Activated T-helper 1 cell treated with anti-CD3 and anti-CD28 coated beads, Interleukin-2, amount 50 U/mL, for 16 hours (primary cell): ENCODE data around the gene FANCC.
"Not testable (repeated sequence)": the region's sequence is repeated elsewhere in the genome, so short reads cannot be mapped to it uniquely, and the experiment has no call there.

ENCODE experiments used
- DNase-seq, 2 donors: peaks; one replicate each; pipeline ENCODE4 v3.0.0-alpha.2; 2020; ENCODE audit warnings: low read depth in 1 of 2, low spot score in 1 of 2

The FANCC gene

DNA sequence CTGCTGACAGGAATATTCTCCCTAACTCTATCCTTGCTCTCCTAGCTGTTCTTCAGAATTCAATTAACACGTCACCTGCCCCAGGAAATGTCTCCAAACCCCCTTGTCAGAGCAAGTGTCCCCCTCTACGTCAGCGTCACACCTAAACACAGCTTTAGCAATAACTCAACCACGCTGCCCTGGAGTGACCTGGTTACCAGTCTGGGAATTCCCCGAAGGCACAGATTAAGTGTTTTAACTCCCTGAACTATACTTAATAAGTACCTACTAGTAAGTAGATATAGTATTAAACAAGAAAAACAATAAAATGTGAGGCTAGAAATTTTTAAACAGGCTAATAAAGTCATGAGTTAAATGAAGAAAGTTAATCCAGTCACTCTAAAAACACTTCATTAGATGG, 78.4 kb downstream of the FANCC start:
- no peak for DNase-seq

DNA sequence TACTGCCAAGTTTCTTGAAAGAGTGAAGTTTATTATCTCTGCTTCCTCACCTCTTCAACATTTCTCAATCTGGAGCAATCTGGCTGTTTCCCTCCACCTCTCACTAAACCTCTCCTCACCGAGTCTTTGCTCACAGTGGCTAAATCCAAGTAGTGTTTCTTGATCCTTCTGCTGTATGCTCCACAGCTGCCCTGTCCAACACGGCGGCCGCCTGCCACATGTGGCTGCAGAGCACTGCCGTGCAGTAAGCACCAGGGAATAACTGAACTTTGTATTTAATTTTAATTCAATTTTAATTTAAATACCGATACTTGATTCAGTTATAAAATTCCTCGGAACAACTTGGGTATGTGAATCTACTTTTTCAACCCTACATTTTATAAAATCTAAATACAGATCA, 80.2 kb downstream of the FANCC start:
- no peak for DNase-seq

DNA sequence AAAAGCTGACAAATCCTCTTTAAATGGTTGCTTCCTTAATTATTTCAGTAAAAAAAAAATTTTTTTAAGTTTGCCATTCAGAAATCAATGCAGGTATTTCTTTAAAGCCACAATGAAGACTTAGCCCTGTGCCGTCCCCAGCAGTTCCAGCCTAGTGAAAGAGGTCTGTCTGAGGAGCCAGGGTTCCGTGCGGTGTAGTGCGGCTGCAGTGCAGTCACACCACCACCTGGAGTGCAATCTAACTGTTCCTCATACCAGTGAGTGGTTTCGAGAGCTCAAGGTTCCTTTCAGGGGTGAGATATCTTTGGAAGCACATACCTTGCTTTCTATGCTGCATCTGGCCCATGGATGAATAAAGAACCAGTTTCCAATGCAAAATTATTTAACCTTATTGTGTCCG, 87.5 kb downstream of the FANCC start:
- no peak for DNase-seq

DNA sequence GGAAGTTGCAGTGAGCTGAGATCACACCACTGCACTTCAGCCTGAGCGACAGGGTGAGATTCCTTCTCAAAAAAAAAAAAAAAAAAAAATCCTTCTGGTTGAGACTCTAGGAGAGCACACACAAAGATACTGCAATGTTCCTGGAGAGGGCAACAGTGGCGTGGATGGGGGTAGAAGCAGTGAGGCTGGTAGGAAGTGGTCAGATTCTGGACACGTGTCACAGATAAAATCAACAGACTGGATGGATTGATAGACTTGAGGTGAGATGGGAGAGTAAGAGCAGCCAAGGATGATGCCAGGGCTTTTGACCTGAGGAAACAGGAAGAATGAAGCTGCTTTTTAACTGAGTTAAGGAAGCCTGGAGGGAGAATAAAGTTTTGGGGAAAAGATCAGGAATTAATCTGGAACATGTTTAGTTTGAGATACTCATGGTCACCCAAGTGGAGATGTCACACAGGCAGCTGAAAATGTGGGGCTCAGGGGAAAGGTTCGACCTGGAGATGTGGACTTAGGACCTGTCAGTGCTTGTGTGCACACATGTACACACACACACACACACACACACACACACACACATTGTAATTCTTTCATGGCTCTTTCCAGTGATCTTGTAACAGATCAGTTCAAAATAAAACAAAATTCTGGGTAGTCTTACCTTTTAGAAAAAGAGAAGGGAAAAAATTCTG, 88.1 kb downstream of the FANCC start:
- DNase-seq, result no peak

GRCh38 chr9:95226921-95227320, 90.6 kb downstream of the FANCC start:
- no peak for DNase-seq

GRCh38 chr9:95225726-95226106, 91.8 kb downstream of the FANCC start:
- DNase-seq, result no peak

DNA sequence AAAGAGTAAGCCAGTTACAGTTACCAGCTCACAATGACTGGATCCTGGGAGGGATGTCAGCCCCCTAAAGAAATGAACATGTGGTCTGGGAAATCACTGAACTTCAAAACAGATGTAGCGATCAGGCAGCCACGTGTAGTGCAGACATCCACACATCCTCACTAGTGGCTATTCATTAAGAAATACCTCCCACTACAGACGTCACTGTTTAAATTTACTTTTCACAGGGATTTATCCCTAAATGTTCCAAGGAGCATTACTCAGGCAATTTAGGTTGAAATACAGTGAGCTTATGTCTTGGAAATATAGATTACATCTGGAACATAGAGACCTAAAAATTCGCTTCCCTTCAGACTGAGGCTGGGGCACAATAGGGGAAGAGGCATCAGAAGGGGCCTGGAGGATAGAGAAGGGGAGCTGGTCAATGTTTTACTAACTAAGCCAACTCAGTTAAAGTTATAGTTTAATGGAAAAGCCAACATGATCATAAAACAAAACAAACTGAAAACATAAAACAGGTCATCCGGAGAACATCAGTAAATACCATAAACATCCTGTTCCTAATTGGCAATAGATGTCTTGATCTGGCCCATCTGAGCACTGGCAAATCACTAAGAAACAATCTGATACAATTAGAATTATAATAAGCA, 92.3 kb downstream of the FANCC start:
- DNase-seq, result no peak

DNA sequence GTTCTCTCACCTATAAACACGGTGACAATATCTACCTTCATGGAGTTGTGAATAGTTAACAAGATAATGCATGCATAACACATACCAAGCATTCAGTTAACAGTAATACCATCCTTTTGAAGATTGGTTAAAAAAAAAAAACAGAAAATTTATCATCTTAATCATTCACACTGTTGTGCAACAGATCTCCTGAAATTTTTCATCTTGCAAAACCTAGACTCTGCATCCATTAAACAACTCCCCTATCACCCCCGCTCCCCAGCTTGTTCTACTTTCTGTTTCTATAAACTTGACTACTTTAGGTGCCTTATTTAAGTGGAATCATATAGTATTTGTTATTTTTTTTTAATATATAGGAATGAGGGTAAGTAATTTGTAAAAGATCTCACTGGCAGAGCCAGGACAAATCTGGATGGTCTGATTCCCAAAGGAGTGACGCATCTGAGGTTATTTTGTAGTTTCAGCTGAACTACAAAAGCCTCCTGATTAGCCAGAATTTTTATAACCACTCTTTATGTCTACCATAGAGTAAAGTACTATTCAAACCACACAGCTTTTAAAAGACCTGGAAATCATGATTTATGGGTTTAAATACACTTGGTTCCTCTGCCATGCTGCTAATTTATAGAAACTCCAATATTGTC, 93.0 kb downstream of the FANCC start:
- DNase-seq, result no peak

- not testable (repeated sequence) for DNase-seq
Observed at GRCh38 chr9:95220352-95220751, 97.2 kb downstream of the FANCC start.

GRCh38 chr9:95218773-95219172, 98.7 kb downstream of the FANCC start:
- no peak for DNase-seq

DNA sequence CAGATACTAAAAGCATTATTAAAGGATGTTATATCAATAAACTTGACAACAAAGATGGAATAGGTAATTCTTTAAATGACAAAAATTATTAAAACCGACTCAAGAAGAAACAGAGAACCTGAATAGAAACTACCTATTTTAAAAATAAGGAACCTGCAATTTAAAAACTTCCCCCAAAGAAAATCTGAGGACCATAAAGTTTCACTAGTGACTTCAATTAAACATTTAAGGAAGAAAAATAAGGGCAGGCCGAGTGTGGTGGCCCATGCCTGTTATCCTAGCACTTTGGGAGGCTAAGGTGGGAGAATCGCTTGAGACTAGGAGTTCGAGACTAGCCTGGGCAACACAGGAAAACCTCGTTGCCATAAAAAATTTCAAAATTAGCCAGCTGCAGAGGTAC, 99.6 kb downstream of the FANCC start:
- no peak for DNase-seq

- DNase-seq, result no peak
Observed at GRCh38 chr9:95215336-95215898, 102.1 kb downstream of the FANCC start.

- DNase-seq, result no peak
Observed at GRCh38 chr9:95213117-95213516, 104.4 kb downstream of the FANCC start.

DNA sequence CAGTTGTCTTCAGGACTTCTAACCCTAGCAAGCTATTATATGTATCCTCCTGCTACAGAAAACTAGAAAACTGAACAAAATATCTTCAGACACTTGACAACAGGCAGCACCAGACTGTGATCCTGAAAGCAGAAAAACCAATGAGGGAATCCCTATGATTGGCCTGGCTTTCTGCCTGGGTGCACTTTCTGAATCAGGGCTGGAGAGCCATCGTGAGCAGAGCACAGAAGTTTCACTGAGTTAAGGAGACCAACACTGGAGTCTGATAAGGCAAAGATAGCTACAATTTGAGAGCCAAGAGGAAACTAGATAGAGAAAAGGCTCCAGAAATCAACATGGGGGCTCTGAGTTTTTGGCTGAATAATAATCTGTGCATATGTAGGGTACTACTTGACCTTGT, 106.5 kb downstream of the FANCC start:
- DNase-seq, result no peak

GRCh38 chr9:95207403-95207802, 110.1 kb downstream of the FANCC start:
- DNase-seq, result no peak

DNA sequence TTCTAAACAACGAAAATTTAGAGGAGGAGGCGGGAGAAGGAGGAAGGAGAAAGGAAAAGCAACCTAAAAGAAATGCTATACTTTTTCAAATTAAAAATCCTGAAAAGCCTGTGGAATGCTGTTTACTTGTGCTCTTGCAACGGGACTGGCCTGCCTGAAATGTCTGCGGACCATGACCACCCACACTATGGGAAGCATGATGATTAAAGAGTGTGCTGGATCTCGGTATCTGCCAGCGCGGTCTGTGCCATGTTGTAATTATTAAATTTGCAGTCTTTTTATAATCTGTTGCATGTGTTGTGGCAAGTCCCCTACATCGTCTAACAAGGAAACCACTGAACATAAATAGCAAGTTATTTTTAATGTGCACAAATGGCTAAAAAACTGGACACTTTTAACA, 111.4 kb downstream of the FANCC start:
- DNase-seq, result no peak

- no peak for DNase-seq
Observed at GRCh38 chr9:95204710-95205109, 112.8 kb downstream of the FANCC start.

GRCh38 chr9:95204310-95204709, 113.2 kb downstream of the FANCC start:
- no peak for DNase-seq

DNA sequence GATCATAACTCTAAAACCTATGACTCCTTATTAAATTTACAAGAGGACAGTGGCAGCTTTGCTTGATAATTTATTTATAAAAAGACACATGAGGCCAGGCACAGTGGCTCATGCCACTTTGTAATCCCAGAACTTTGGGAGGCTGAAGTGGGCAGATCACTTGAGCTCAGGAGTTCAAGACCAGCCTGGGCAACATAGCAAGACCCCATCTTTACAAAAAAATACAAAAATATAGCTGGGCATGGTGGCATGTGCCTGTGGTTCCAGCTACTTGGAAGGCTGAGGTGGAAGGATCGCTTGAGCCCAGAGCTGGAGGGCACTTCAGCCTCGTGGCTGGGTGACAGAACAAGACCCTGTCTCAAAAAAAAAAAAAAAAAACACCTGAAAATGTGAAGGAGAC, 114.5 kb downstream of the FANCC start:
- not testable (repeated sequence) for DNase-seq

GRCh38 chr9:95202076-95202681, 115.3 kb downstream of the FANCC start:
- no peak for DNase-seq

- DNase-seq, result no peak
Observed at GRCh38 chr9:95201206-95201605, 116.3 kb downstream of the FANCC start.
